NCI-H2227 (cell line): ENCODE measurements around the gene HDAC7.

Experiments
- DNase-seq: peaks from one replicate; lab custom pipeline; 2025; ENCODE audit not compliant: unreplicated experiment; lab: John Stamatoyannopoulos, UW

The HDAC7 gene

GRCh38 chr12:47781479-47782371 is 38.0 kb downstream of the HDAC7 start:
- no peak for DNase-seq

DNA sequence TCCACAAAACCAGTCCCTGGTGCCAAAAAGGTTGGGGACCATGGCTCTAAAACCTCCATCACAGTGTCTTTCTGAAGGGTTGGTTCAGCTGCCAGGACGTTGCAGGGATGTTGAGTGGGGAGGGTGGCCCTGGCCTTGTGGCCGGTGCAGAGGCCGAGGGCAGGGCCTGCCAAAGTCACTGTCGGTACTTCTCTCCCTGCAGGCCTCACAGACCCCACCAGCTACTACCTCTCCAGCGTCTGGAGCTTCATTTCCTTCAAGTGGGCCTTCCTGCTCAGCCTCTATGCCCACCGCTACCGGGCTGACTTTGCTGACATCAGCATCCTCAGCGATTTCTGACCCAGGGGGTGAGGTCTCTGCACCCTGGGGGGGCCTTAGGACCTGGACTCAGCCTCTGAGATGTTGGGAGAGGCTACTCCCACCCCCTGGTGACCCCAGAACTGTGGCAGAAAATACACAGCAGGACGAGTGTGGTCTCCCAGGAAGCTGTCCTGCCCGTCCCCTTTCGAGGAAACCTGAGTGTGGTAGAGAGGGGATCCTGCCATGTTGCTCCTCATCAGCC is 39.7 kb downstream of the HDAC7 start:
- DNase-seq = no peak

GRCh38 chr12:47779301-47779942 is 40.3 kb downstream of the HDAC7 start:
- DNase-seq = peak; percentile 83

DNA sequence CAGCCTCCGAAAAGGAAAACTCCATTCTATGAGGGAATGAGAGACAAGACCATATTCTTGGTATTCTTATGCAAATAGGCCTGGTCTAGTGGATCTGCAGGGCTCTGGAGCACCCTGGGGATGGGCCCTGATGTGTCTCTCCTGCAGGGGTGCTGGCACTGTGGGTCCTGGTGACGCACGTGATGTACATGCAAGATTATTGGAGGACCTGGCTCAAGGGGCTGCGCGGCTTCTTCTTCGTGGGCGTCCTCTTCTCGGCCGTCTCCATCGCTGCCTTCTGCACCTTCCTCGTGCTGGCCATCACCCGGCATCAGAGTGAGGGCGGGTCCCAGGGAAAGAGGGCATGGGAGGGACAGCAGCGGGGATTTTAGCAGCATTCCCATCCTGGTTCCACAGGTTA is 40.8 kb downstream of the HDAC7 start:
- no peak for DNase-seq

GRCh38 chr12:47777741-47778558 is 41.8 kb downstream of the HDAC7 start:
- no peak for DNase-seq

DNA sequence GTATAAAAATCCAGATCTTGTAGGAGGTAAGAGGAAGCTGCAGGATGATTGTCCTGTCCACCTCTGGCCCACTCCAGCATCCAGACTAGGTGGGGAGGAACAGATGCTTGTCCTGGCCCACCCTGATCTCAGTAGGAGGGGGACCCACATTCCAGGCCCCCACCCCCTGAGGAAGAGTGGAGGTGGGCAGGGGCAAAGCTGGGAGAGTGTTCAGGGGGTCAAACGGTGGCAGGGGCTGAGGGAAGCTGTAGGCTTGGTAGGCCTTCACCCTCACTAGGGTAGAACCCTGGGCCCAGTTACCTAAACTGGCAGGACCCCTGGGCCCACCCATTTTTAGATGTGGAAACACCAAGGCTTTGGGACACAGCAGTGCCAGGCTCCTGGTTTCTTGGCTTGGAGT is 42.6 kb downstream of the HDAC7 start:
- no peak for DNase-seq

DNA sequence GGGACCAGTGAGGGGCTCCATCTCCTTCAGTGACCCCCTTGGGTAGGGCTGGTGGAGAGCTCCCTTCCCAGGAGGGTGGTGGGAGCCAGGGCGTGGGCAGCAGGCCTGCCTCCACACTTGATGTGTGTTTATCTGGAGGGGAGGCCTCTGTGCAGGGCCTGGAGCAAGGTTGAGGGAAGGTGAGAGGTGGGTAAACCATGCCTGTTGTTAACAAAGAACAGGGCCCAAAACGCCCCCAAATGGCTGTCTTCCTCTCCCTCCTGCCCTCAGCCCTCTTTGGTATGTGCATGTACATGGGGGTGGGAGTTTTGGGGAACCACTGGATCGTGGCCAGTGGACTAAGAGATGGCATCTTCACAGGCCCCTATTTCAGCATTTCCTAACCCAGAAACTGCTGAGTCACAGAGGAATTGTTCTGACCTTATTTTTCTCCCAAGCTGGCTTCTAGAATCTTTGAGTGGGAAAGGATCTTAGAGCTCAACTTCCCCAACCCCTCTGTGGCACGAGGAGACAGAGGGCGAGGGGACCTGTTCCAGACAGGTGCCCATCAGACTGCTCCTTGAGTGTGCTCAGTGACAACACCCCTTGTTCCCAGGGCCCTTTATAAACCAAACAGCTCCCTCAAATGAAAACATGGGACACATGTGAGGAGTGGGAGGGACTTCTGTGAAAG is 43.1 kb downstream of the HDAC7 start:
- no peak for DNase-seq

- no peak for DNase-seq
Measured at GRCh38 chr12:47775100-47775911, 44.4 kb downstream of the HDAC7 start.

GRCh38 chr12:47774663-47775062 is 45.0 kb downstream of the HDAC7 start:
- no peak for DNase-seq

- DNase-seq = no peak
Measured at GRCh38 chr12:47773858-47774580, 45.7 kb downstream of the HDAC7 start.

- peak; percentile 80 for DNase-seq
Measured at GRCh38 chr12:47773062-47773857, 46.4 kb downstream of the HDAC7 start, which contains the start of gene SLC48A1. TSS of gene SLC48A1 (plus strand) at chr12:47773238. CDS start at chr12:47773305, 67 bp downstream.

DNA sequence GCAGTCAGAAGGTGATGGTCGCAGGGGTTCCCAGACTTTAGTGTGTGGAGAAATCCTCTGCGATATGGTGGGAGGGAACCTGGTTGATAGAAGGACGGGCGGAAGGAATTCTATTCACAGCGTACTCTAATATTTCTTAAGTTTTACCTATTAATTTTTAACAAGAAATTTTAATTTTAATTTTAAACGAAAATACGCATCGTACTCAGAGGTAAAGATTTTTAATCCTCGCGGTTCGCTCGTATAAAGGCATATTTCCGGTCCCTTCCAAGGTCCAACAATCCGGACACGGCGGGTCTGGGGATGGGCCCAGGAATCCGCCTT is 47.0 kb downstream of the HDAC7 start:
- no peak for DNase-seq

GRCh38 chr12:47772094-47772660 is 47.5 kb downstream of the HDAC7 start:
- DNase-seq = no peak

GRCh38 chr12:47771304-47771703 is 48.4 kb downstream of the HDAC7 start:
- no peak for DNase-seq

DNA sequence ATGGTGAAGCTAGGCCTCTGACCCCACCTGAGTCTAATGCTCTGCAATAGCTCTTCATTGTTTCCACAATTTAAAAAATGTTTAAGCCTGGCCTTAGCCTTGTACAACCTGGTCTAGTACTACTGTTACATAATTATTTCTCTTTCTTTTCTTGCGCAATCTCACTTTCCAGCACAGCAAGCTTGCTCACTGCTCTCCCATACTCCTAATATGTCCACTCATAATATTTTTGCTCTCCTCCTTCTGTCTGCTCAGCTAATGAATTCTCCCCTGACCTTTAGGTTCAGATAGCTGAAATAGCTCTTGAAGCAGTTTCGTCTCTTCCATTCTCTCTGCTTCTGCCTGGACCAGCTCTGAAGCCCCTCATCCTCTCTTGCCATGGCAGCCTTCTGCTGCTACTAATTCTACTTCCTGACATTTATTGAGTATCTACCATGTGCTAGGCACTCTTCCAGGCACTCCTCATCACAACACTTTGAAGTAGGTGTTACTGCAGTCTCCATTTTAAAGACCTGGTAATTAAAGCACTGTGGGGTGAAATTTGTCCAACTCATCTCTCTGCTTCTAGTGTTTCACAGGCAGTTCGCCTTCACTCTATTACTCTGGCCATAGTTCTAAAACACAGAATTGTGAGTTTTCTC is 49.5 kb downstream of the HDAC7 start:
- no peak for DNase-seq

DNA sequence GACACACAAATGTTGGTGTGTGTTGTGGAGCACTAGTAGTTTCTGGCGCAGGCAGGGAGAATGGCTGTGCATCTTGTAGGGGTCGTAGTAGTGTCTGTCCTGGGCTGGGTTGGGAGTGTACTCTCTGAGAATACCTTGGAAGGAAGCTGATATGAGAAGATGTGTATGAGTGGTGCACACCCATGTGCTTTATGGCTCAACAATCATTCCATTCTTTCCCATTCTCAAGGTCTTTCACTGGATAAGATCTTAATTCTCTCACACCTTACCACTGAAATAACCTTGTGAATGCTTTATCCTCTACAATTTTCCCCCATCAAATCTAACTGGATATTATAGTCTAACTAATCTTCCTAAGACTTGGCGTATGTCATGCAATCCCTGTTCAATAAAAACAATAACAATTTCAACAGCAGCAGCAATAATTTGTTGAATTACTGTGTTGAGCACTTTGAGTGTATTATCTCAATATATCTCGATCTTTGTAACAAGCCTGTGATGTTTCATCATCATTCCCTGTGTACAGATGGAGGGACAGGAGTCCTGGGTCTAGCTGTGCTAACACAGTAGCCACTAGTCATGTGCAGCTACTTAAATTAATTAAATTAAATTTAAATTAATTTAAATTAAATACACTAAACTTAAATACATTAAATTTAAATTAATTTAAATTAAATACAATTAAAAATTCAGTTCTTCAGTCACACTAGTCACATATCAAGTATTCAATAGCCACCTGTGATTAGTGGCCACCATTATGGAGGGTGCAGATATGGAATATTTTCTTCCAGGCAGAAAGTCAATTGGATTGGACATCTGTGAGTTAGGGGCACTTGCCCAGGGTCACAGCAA is 50.2 kb downstream of the HDAC7 start:
- DNase-seq = no peak

DNA sequence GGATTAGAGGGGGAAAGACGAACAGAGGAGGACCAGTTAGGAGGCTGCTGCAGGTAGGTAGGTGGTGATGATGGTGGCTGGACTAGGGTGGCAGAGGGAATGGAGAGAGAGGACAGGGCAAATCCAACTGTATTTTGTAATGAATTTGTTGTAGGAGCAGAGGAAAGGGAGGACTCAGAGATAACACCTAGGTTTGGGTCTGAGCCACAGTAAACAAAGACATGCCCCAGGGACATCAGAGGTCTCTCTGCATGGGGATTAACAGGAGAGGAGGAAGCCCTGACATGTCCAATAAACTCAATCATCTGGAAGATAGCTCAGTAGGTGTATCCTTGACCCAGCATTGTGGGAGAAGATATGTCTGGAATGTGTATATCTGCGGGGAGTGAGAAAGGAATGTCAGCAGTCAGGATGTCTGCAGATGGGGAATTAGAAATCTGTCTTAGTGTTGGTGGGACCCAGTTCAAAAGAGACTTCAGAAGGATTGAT is 51.3 kb downstream of the HDAC7 start:
- DNase-seq = no peak
